GM12878 (cell line): ENCODE results near the gene RSPO4. TPM values are rescaled to one million over a fixed set of nuclear protein-coding genes. Genes with fewer than 3 reads are reported as not detected.

ENCODE experiments used
- ATAC-seq: fragments of 200-7000 bp; cut with Tn5 transposase; 3 replicates; pipeline ENCODE4 v1.9.1; 2020; ENCODE audit warnings: mild to moderate bottlenecking, moderate library complexity
- BruUV-seq: library from RNA; stranded (reverse); fragments of 400-500 nt; replicated peaks from 2 replicates; lab custom pipeline; 2021; lab: Mats Ljungman, UMichigan
- CTCF ChIA-PET: fragments of 300-600 bp; sonication (Branson Sonifier 250); formaldehyde crosslinking; extraction: SDS; loops from one replicate; lab custom pipeline; 2021; ENCODE audit warnings: inconsistent platforms; lab: Yijun Ruan, JAX
- POLR2A ChIA-PET: fragments of 350-600 bp; formaldehyde crosslinking; extraction: SDS; loops from one replicate; lab custom pipeline; 2021; ENCODE audit warnings: inconsistent platforms; lab: Charles Lee
- RAD21 ChIA-PET: fragments of 300-600 bp; sonication (Branson Sonifier 250); formaldehyde crosslinking; loops from one replicate; lab custom pipeline; 2023; ENCODE audit warnings: antibody characterized with exemption; ENCODE audit not compliant: unreplicated experiment; lab: Charles Lee
- SMC1A ChIA-PET: fragments of 300-600 bp; sonication (Branson Sonifier 250); formaldehyde crosslinking; loops from one replicate; lab custom pipeline; 2023; ENCODE audit not compliant: unreplicated experiment, uncharacterized antibody; lab: Charles Lee
- DNase-seq: peaks from one replicate; pipeline ENCODE4 v3.0.0-alpha.2; 2011; ENCODE audit warnings: low read depth, low spot score
- FAIRE-seq: peaks from 3 replicates; lab custom pipeline; 2011; peaks lifted over from hg19 to GRCh38; lab: Jason Lieb, UNC
- H2AFZ ChIP-seq: 2 replicates; pipeline ENCODE4 v1.6.0; 2011; ENCODE audit warnings: low read depth, low read length, control low read depth; ENCODE audit not compliant: control insufficient read depth
- H3K27ac ChIP-seq: 2 replicates; pipeline ENCODE4 v1.5.1; 2011; ENCODE audit warnings: control low read depth; ENCODE audit not compliant: control insufficient read depth, insufficient read depth
- H3K27me3 ChIP-seq, 2 experiments: replicated peaks in 1 of 2; 2 replicates each; pipeline versions ENCODE4 v1.6.0 to v1.6.1; 2011; ENCODE audit warnings: low read length in 1 of 2; ENCODE audit not compliant: control insufficient read depth in 2 of 2, insufficient read depth in 2 of 2
- H3K36me3 ChIP-seq, 2 experiments: 2 replicates each; pipeline ENCODE4 v1.5.1; 2011; ENCODE audit warnings: low read length in 1 of 2; ENCODE audit not compliant: control insufficient read depth in 2 of 2, insufficient read depth in 2 of 2
- H3K4me1 ChIP-seq: 2 replicates; pipeline ENCODE4 v1.6.1; 2011; ENCODE audit warnings: mild to moderate bottlenecking, low read length, moderate library complexity, mixed read lengths; ENCODE audit not compliant: control insufficient read depth, insufficient read depth
- H3K4me2 ChIP-seq: 2 replicates; pipeline ENCODE4 v1.6.0; 2011; ENCODE audit warnings: control low read depth; ENCODE audit not compliant: control insufficient read depth, insufficient read depth
- H3K4me3 ChIP-seq: fragments of 200-600 bp; sonication (generic); 2 replicates; pipeline ENCODE4 v1.5.1; 2016
- H3K79me2 ChIP-seq: 2 replicates; pipeline ENCODE4 v1.6.0; 2011; ENCODE audit warnings: low read length; ENCODE audit not compliant: control insufficient read depth, insufficient read depth
- H3K9ac ChIP-seq: 2 replicates; pipeline ENCODE4 v1.8.0; 2011; ENCODE audit warnings: low read length, control low read depth, mixed read lengths; ENCODE audit not compliant: control insufficient read depth, insufficient read depth
- H3K9me3 ChIP-seq: replicated peaks from 3 replicates; pipeline ENCODE4 v1.5.1; 2011; ENCODE audit warnings: mild to moderate bottlenecking, low read length; ENCODE audit not compliant: control insufficient read depth, insufficient read depth
- H4K20me1 ChIP-seq: 2 replicates; pipeline ENCODE4 v1.6.0; 2011; ENCODE audit not compliant: control insufficient read depth, insufficient read depth
- MTA3 ChIP-seq: IDR thresholded peaks from 2 replicates; pipeline ENCODE4 v1.6.1; 2012; ENCODE audit warnings: low read length, inconsistent platforms, borderline replicate concordance
- RFX5 ChIP-seq: IDR thresholded peaks from 2 replicates; pipeline ENCODE4 v1.6.1; 2011; ENCODE audit warnings: low read depth, low read length, improper control_type of control experiment
- TCF7 ChIP-seq: IDR thresholded peaks from 2 replicates; pipeline ENCODE4 v1.6.1; 2014; ENCODE audit warnings: antibody characterized with exemption, borderline replicate concordance
- ZNF622 ChIP-seq: fragments of 450-650 bp; IDR thresholded peaks from 2 replicates; pipeline ENCODE4 v1.6.1; 2017; ENCODE audit warnings: mild to moderate bottlenecking, inconsistent platforms
- WGBS: methylation state at CpG from one replicate; pipeline ENCODE4 v1.1.6; 2016; ENCODE audit warnings: low lambda C conversion rate; ENCODE audit not compliant: insufficient replicate concordance, insufficient coverage; ENCODE audit errors: missing lambda C conversion rate; 5-methylcytosine and 5-hydroxymethylcytosine counted together
- in situ Hi-C: fragments of 300-500 bp; cut with MboI; formaldehyde crosslinking; loops from 9 replicates; pipeline ENCODE4 v1.14.3; 2018; ENCODE audit warnings: mixed read lengths
- intact Hi-C: fragments of 100-400 bp; cut with micrococcal nuclease; formaldehyde crosslinking; loops from one replicate; pipeline ENCODE4 v1.14.2; 2022; ENCODE audit not compliant: unreplicated experiment
- polyA plus RNA-seq, 11 experiments: library from polyadenylated mRNA; depleted of rRNA in 4 of 11; unstranded in 6 of 11; stranded (reverse) in 5 of 11; fragments of >200 nt; fragmentation: Nextera tagmentation in 4 of 11; fragmentation: Illumina TruSeq in 1 of 11; extraction: Ambion mirVana in 4 of 11; extraction: Trizol in 1 of 11; gene quantifications; 1 replicate in 1 of 11; 2 replicates in 10 of 11; pipeline versions ENCODE4 v1.2.1 to v1.2.3, GENCODE V29; 2011 to 2016; ENCODE audit warnings: inconsistent platforms in 2 of 11, missing spikeins in 2 of 11, low read depth in 1 of 11
- total RNA-seq, 4 experiments: library from RNA; depleted of rRNA in 3 of 4; stranded (reverse); fragments of >200 nt in 3 of 4; fragmentation: Illumina TruSeq in 1 of 4; extraction: Trizol in 1 of 4; gene quantifications; 2 replicates each; pipeline versions ENCODE4 v1.2.1 to v1.2.3, GENCODE V29; 2013 to 2021
- TF ChIP-seq, protein P1 (sequence below): IDR thresholded peaks from 2 replicates; pipeline ENCODE4 v1.6.1; 2012; ENCODE audit warnings: improper control_type of control experiment, low read depth, low read length; ENCODE audit not compliant: insufficient replicate concordance

RSPO4 gene
- total and polyA plus RNA-seq, 10 of the 15 experiments (the other 5 are each of a cell fraction or from before 2014, with no cell fraction given): 0.06 TPM; not detected in 9

DNA sequence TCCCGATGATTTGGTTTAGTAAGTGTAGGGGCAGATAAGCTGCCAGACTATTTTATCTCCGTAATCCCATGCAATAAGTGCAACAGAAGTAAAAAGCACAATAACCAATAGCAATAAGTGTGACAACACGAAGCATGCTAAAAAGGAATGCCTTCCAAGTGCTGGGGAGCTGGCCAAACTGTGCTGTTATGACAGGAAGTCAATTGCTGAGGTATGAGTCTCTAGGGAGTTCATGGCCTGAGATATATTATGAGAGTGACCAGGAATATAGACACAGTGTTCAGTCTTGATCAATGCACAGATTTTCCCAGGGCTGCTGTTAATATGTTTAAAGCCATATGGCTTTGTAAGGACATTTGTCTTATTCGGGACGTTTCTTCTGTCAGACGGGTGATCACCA lies 75.4 kb downstream of the RSPO4 start:
- Histone ChIP-seq H2AFZ (no peak overlapping the region), H3K79me2 (no peaks in the 10 kb centered on the region), H3K4me1 (no peaks in the 10 kb centered on the region), H4K20me1 (no peaks in the 10 kb centered on the region), H3K4me3 (no peak overlapping the region), H3K36me3 (no peaks in the 10 kb centered on the region), H3K9me3 (peaks cover 1% of the 10 kb centered on the region; the same call in 2 of the 3 replicates), H3K9ac (no peak overlapping the region), H3K27me3 (no peaks in the 10 kb centered on the region; a peak in 1 of 4 replicates), H3K4me2 (no peak overlapping the region), H3K27ac (no peak overlapping the region)
- TF ChIP-seq ZNF622 (no peak), MTA3 (no peak), RFX5 (no peak), TCF7 (no peak)
- TF ChIP-seq, protein P1, sequence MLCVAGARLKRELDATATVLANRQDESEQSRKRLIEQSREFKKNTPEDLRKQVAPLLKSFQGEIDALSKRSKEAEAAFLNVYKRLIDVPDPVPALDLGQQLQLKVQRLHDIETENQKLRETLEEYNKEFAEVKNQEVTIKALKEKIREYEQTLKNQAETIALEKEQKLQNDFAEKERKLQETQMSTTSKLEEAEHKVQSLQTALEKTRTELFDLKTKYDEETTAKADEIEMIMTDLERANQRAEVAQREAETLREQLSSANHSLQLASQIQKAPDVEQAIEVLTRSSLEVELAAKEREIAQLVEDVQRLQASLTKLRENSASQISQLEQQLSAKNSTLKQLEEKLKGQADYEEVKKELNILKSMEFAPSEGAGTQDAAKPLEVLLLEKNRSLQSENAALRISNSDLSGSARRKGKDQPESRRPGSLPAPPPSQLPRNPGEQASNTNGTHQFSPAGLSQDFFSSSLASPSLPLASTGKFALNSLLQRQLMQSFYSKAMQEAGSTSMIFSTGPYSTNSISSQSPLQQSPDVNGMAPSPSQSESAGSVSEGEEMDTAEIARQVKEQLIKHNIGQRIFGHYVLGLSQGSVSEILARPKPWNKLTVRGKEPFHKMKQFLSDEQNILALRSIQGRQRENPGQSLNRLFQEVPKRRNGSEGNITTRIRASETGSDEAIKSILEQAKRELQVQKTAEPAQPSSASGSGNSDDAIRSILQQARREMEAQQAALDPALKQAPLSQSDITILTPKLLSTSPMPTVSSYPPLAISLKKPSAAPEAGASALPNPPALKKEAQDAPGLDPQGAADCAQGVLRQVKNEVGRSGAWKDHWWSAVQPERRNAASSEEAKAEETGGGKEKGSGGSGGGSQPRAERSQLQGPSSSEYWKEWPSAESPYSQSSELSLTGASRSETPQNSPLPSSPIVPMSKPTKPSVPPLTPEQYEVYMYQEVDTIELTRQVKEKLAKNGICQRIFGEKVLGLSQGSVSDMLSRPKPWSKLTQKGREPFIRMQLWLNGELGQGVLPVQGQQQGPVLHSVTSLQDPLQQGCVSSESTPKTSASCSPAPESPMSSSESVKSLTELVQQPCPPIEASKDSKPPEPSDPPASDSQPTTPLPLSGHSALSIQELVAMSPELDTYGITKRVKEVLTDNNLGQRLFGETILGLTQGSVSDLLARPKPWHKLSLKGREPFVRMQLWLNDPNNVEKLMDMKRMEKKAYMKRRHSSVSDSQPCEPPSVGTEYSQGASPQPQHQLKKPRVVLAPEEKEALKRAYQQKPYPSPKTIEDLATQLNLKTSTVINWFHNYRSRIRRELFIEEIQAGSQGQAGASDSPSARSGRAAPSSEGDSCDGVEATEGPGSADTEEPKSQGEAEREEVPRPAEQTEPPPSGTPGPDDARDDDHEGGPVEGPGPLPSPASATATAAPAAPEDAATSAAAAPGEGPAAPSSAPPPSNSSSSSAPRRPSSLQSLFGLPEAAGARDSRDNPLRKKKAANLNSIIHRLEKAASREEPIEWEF: no peak
- WGBS: 34% methylated on average over 6 of the region's 6 CpGs
- in situ Hi-C loops: no loop called here
- ATAC-seq (no peak), FAIRE-seq (no peak), DNase-seq (no peak)
- ChIA-PET RAD21 (no interaction called here), CTCF (no interaction called here), SMC1A (no interaction called here), POLR2A (no interaction called here)
- intact Hi-C loops: no loop called here
- BruUV-seq: no TSS peak
